HEK293 (cell line): ENCODE measurements around the gene SPON1.

Source experiments
- CTCF ChIA-PET: fragments of 350-600 bp; formaldehyde crosslinking; extraction: SDS; loops from one replicate; lab custom pipeline; 2021; ENCODE audit warnings: antibody characterized with exemption; lab: Yijun Ruan, JAX
- POLR2A ChIA-PET: fragments of 300-600 bp; formaldehyde crosslinking; extraction: SDS; loops from one replicate; lab custom pipeline; 2020; ENCODE audit warnings: antibody characterized with exemption, inconsistent platforms; lab: Yijun Ruan, JAX
- H3K27ac ChIP-seq: fragments of 200-500 bp; sonication (Bioruptor generic); 2 replicates; pipeline ENCODE4 v1.5.1; 2014; ENCODE audit warnings: low read depth, low read length, control low read depth, inconsistent platforms; ENCODE audit errors: extremely low read depth
- H3K36me3 ChIP-seq, 2 experiments: fragments of 200-500 bp in 1 of 2; sonication (Bioruptor generic) in 1 of 2; 1 replicate in 1 of 2; 2 replicates in 1 of 2; pipeline ENCODE4 v1.5.1; 2014 to 2017; ENCODE audit warnings: inconsistent platforms in 2 of 2, low read length in 2 of 2; ENCODE audit not compliant: control insufficient read depth in 2 of 2, insufficient read depth in 1 of 2
- H3K4me1 ChIP-seq: fragments of 200-500 bp; sonication (Bioruptor generic); 2 replicates; pipeline ENCODE4 v1.5.1; 2014; ENCODE audit warnings: mild to moderate bottlenecking, low read length, inconsistent platforms; ENCODE audit not compliant: control insufficient read depth, insufficient read depth
- H3K4me3 ChIP-seq: 2 replicates; pipeline ENCODE4 v1.5.1; 2011; ENCODE audit warnings: low read depth, mild to moderate bottlenecking, control low read depth, low read length, moderate library complexity
- H3K9me3 ChIP-seq: fragments of 200-500 bp; sonication (Bioruptor generic); 2 replicates; pipeline ENCODE4 v1.5.1; 2014; ENCODE audit warnings: low read depth, low read length, inconsistent platforms; ENCODE audit not compliant: control insufficient read depth, insufficient read depth
- BCL11A ChIP-seq: fragments of 450-650 bp; formaldehyde crosslinking; IDR thresholded peaks from 2 replicates; pipeline ENCODE4 v1.5.1; 2016; ENCODE audit warnings: low read depth, missing biosample characterization, missing genetic modification characterization
- BCL6B ChIP-seq: fragments of 450-650 bp; formaldehyde crosslinking; IDR thresholded peaks from 2 replicates; pipeline ENCODE4 v1.5.1; 2017; ENCODE audit warnings: missing biosample characterization, missing genetic modification characterization
- GLIS1 ChIP-seq: fragments of 450-650 bp; formaldehyde crosslinking; IDR thresholded peaks from 2 replicates; pipeline ENCODE4 v1.5.1; 2016; ENCODE audit warnings: missing biosample characterization, missing genetic modification characterization
- GLIS2 ChIP-seq: fragments of 450-650 bp; formaldehyde crosslinking; IDR thresholded peaks from 2 replicates; pipeline ENCODE4 v1.5.1; 2016; ENCODE audit warnings: missing biosample characterization, missing genetic modification characterization
- KLF16 ChIP-seq: fragments of 450-650 bp; formaldehyde crosslinking; IDR thresholded peaks from 2 replicates; pipeline ENCODE4 v1.5.1; 2017; ENCODE audit warnings: missing biosample characterization, missing genetic modification characterization
- WT1 ChIP-seq: fragments of 450-650 bp; formaldehyde crosslinking; IDR thresholded peaks from 2 replicates; pipeline ENCODE4 v1.5.1; 2016; ENCODE audit warnings: missing biosample characterization, missing genetic modification characterization
- ZBTB1 ChIP-seq: fragments of 450-650 bp; formaldehyde crosslinking; IDR thresholded peaks from 2 replicates; pipeline ENCODE4 v1.5.1; 2016; ENCODE audit warnings: missing biosample characterization, missing genetic modification characterization
- ZBTB11 ChIP-seq: fragments of 450-650 bp; formaldehyde crosslinking; conservative IDR thresholded peaks from 2 replicates; pipeline ENCODE4 v1.5.1; 2016; ENCODE audit warnings: low read depth, missing biosample characterization, missing genetic modification characterization
- ZBTB44 ChIP-seq: fragments of 450-650 bp; IDR thresholded peaks from 2 replicates; pipeline ENCODE4 v1.5.1; 2018; ENCODE audit warnings: missing biosample characterization, mild to moderate bottlenecking, missing genetic modification characterization
- ZEB2 ChIP-seq: fragments of 450-650 bp; formaldehyde crosslinking; IDR thresholded peaks from 2 replicates; pipeline ENCODE4 v1.5.1; 2016; ENCODE audit warnings: missing biosample characterization, missing genetic modification characterization
- ZNF138 ChIP-seq: fragments of 450-650 bp; formaldehyde crosslinking; IDR thresholded peaks from 2 replicates; pipeline ENCODE4 v1.5.1; 2016; ENCODE audit warnings: missing biosample characterization, missing genetic modification characterization, borderline replicate concordance
- ZNF146 ChIP-seq: fragments of 450-650 bp; formaldehyde crosslinking; IDR thresholded peaks from 2 replicates; pipeline ENCODE4 v1.5.1; 2016; ENCODE audit warnings: missing biosample characterization, missing genetic modification characterization
- ZNF16 ChIP-seq: fragments of 450-650 bp; formaldehyde crosslinking; IDR thresholded peaks from 2 replicates; pipeline ENCODE4 v1.5.1; 2016; ENCODE audit warnings: low read depth, missing biosample characterization, missing genetic modification characterization
- ZNF169 ChIP-seq: fragments of 450-650 bp; formaldehyde crosslinking; IDR thresholded peaks from 2 replicates; pipeline ENCODE4 v1.5.1; 2016; ENCODE audit warnings: missing biosample characterization, missing genetic modification characterization
- ZNF175 ChIP-seq: fragments of 450-650 bp; formaldehyde crosslinking; IDR thresholded peaks from 2 replicates; pipeline ENCODE4 v1.5.1; 2016; ENCODE audit warnings: missing biosample characterization, missing genetic modification characterization
- ZNF302 ChIP-seq: fragments of 450-650 bp; formaldehyde crosslinking; IDR thresholded peaks from 2 replicates; pipeline ENCODE4 v1.5.1; 2016; ENCODE audit warnings: missing biosample characterization, missing genetic modification characterization, low read depth
- ZNF362 ChIP-seq: fragments of 450-650 bp; formaldehyde crosslinking; IDR thresholded peaks from 2 replicates; pipeline ENCODE4 v1.5.1; 2016; ENCODE audit warnings: missing biosample characterization, missing genetic modification characterization
- ZNF37A ChIP-seq: fragments of 450-650 bp; IDR thresholded peaks from 2 replicates; pipeline ENCODE4 v1.5.1; 2018; ENCODE audit warnings: missing biosample characterization, missing genetic modification characterization
- ZNF394 ChIP-seq: fragments of 450-650 bp; formaldehyde crosslinking; IDR thresholded peaks from 2 replicates; pipeline ENCODE4 v1.5.1; 2016; ENCODE audit warnings: missing biosample characterization, missing genetic modification characterization, mild to moderate bottlenecking, moderate library complexity, borderline replicate concordance
- ZNF600 ChIP-seq: fragments of 450-650 bp; formaldehyde crosslinking; IDR thresholded peaks from 2 replicates; pipeline ENCODE4 v1.5.1; 2016; ENCODE audit warnings: missing biosample characterization, missing genetic modification characterization
- ZNF747 ChIP-seq: fragments of 450-650 bp; formaldehyde crosslinking; IDR thresholded peaks from 2 replicates; pipeline ENCODE4 v1.5.1; 2016; ENCODE audit warnings: missing biosample characterization, missing genetic modification characterization
- ZSCAN16 ChIP-seq: fragments of 450-650 bp; formaldehyde crosslinking; IDR thresholded peaks from 2 replicates; pipeline ENCODE4 v1.5.1; 2016; ENCODE audit warnings: missing biosample characterization, missing genetic modification characterization
- ZSCAN18 ChIP-seq: fragments of 450-650 bp; formaldehyde crosslinking; IDR thresholded peaks from 2 replicates; pipeline ENCODE4 v1.5.1; 2016; ENCODE audit warnings: missing biosample characterization, missing genetic modification characterization

The SPON1 gene

GRCh38 chr11:14232652-14233051 is 270.1 kb downstream of the SPON1 start:
- ChIA-PET CTCF (interaction anchor here (0.6 to 1.0 kb wide), 4 partner anchors 11 to 274 kb away, joined by 3 to 5 read pairs (median 4); no protein-coding TSS in a partner anchor), POLR2A (no interaction called here)
- TF ChIP-seq GLIS2 (no peak), ZNF169 (tag by site-specific recombination) (no peak), ZSCAN16 (tag by site-specific recombination) (no peak), BCL11A (tag by site-specific recombination) (no peak), ZNF146 (no peak)

GRCh38 chr11:14234446-14234845 is 271.9 kb downstream of the SPON1 start:
- H3K4me1 ChIP-seq = no peaks in the 10 kb centered on the region
- CTCF ChIA-PET = interaction anchor here (1.1 to 1.3 kb wide), 2 partner anchors 16 to 278 kb away, joined by 3 to 5 read pairs; no protein-coding TSS in a partner anchor
- no peak overlapping the region for H3K4me3 ChIP-seq
- no peak for TF ChIP-seq ZBTB1 (tag by site-specific recombination)
- TF ChIP-seq ZNF747 (tag by site-specific recombination) = no peak
- TF ChIP-seq ZNF175 = no peak
- no peak for TF ChIP-seq ZNF394 (tag by site-specific recombination)
- TF ChIP-seq ZEB2 (tag by site-specific recombination) = no peak
- no peak for TF ChIP-seq ZNF302 (tag by site-specific recombination)
- TF ChIP-seq ZSCAN18 = no peak
- TF ChIP-seq BCL6B (tag by site-specific recombination) = no peak
- no peak for TF ChIP-seq ZNF16 (tag by site-specific recombination)
- no peak for TF ChIP-seq KLF16 (tag by site-specific recombination)
- no peak for TF ChIP-seq ZNF600 (tag by site-specific recombination)
- TF ChIP-seq ZNF138 (tag by site-specific recombination) = no peak
- no peak for TF ChIP-seq GLIS1 (tag by site-specific recombination)
- TF ChIP-seq, all 188 proteins: peak for 0
- POLR2A ChIA-PET = no interaction called here
- Histone ChIP-seq H3K9me3 (no peaks in the 10 kb centered on the region), H3K27ac (no peak overlapping the region), H3K36me3 (no peaks in the 10 kb centered on the region)

More at GRCh38 chr11:14232652-14233051, 270.1 kb downstream of the SPON1 start:
- no peak overlapping the region for H3K4me3 ChIP-seq
- H3K4me1 ChIP-seq = no peaks in the 10 kb centered on the region
- no peak overlapping the region for H3K27ac ChIP-seq
- no peaks in the 10 kb centered on the region for H3K36me3 ChIP-seq
- no peaks in the 10 kb centered on the region for H3K9me3 ChIP-seq

GRCh38 chr11:14235701-14236100 is 273.2 kb downstream of the SPON1 start:
- Histone ChIP-seq H3K27ac (no peak overlapping the region), H3K4me1 (no peaks in the 10 kb centered on the region), H3K9me3 (no peaks in the 10 kb centered on the region), H3K4me3 (no peak overlapping the region), H3K36me3 (no peaks in the 10 kb centered on the region)
- POLR2A ChIA-PET = no interaction called here
- no peak for TF ChIP-seq ZNF146
- no peak for TF ChIP-seq ZSCAN16 (tag by site-specific recombination)
- no peak for TF ChIP-seq ZNF37A (tag by site-specific recombination)
- no peak for TF ChIP-seq ZBTB11 (tag by site-specific recombination)
- no peak for TF ChIP-seq WT1 (tag by site-specific recombination)
- no peak for TF ChIP-seq BCL11A (tag by site-specific recombination)
- no peak for TF ChIP-seq ZNF362 (tag by site-specific recombination)
- TF ChIP-seq ZBTB44 = no peak
- CTCF ChIA-PET = interaction anchor here (1.3 kb wide), 1 partner anchor 15 kb away, joined by 5 read pairs; no protein-coding TSS in a partner anchor
